OCI-LY7 (cell line): ENCODE results near the gene RPL38. TPM values are rescaled to one million over a fixed set of nuclear protein-coding genes. Genes with fewer than 3 reads are reported as not detected.

ENCODE experiments used
- BruUV-seq: library from RNA; stranded (reverse); fragments of 400-500 nt; replicated peaks from 2 replicates; lab custom pipeline; 2021; lab: Mats Ljungman, UMichigan
- CTCF ChIA-PET: fragments of 300-600 bp; sonication (Branson Sonifier 250); formaldehyde crosslinking; loops from one replicate; lab custom pipeline; 2022; ENCODE audit warnings: antibody characterized with exemption; ENCODE audit not compliant: unreplicated experiment; lab: Charles Lee
- POLR2A ChIA-PET: fragments of 300-600 bp; sonication (Branson Sonifier 250); formaldehyde crosslinking; loops from one replicate; lab custom pipeline; 2022; ENCODE audit warnings: antibody characterized with exemption; lab: Charles Lee
- DNase-seq: peaks from one replicate; pipeline ENCODE4 v3.0.0-alpha.2; 2015; ENCODE audit warnings: low spot score
- H2AFZ ChIP-seq: fragments of 200-600 bp; sonication (generic), shearing (Covaris generic); 2 replicates; pipeline ENCODE4 v1.6.1; 2014; ENCODE audit warnings: mild to moderate bottlenecking, antibody characterized with exemption, low read length, moderate library complexity
- H3K27ac ChIP-seq: fragments of 200-600 bp; sonication (generic); 2 replicates; pipeline ENCODE4 v1.5.1; 2014; ENCODE audit warnings: mixed run types, low read depth, mild to moderate bottlenecking, moderate library complexity, low read length, inconsistent platforms; ENCODE audit not compliant: poor library complexity, severe bottlenecking
- H3K36me3 ChIP-seq: fragments of 200-600 bp; sonication (generic); 2 replicates; pipeline ENCODE4 v1.6.1; 2014; ENCODE audit warnings: mild to moderate bottlenecking, antibody characterized with exemption, low read length, moderate library complexity, mixed read lengths; ENCODE audit not compliant: insufficient read depth
- H3K4me1 ChIP-seq: fragments of 200-600 bp; sonication (generic); 2 replicates; pipeline ENCODE4 v1.5.1; 2014; ENCODE audit warnings: mild to moderate bottlenecking, low read length; ENCODE audit not compliant: insufficient read depth, poor library complexity, severe bottlenecking
- H3K4me2 ChIP-seq: fragments of 200-600 bp; sonication (generic); 2 replicates; pipeline ENCODE4 v1.6.1; 2014; ENCODE audit warnings: mild to moderate bottlenecking, low read length
- H3K4me3 ChIP-seq: fragments of 200-600 bp; sonication (generic); 2 replicates; pipeline ENCODE4 v1.5.1; 2014; ENCODE audit warnings: mild to moderate bottlenecking, low read depth, low read length; ENCODE audit not compliant: poor library complexity, severe bottlenecking
- H3K79me2 ChIP-seq: fragments of 200-600 bp; sonication (generic); 2 replicates; pipeline ENCODE4 v1.6.1; 2016; ENCODE audit warnings: low read depth, mild to moderate bottlenecking, low read length, moderate library complexity, mixed read lengths; ENCODE audit not compliant: insufficient read depth
- H3K9me2 ChIP-seq: fragments of 200-600 bp; sonication (generic); 2 replicates; pipeline ENCODE4 v1.6.1; 2016; ENCODE audit warnings: mild to moderate bottlenecking, low read length, mixed read lengths; ENCODE audit not compliant: insufficient read depth
- H3K9me3 ChIP-seq: fragments of 200-600 bp; sonication (generic); 2 replicates; pipeline ENCODE4 v1.6.1; 2014; ENCODE audit warnings: mild to moderate bottlenecking, mixed run types, low read length, mixed read lengths
- H4K20me1 ChIP-seq: fragments of 200-600 bp; sonication (generic); 2 replicates; pipeline ENCODE4 v1.6.1; 2014; ENCODE audit warnings: mild to moderate bottlenecking, antibody characterized with exemption, low read length, moderate library complexity, mixed read lengths; ENCODE audit not compliant: insufficient read depth
- CTCF ChIP-seq: fragments of 200-600 bp; sonication (generic); conservative IDR thresholded peaks from 2 replicates; pipeline ENCODE4 v1.5.1; 2014; ENCODE audit warnings: mild to moderate bottlenecking, antibody characterized with exemption, low read length, moderate library complexity, mixed read lengths
- EZH2phosphoT487 ChIP-seq: fragments of 200-600 bp; sonication (generic); IDR thresholded peaks from 2 replicates; pipeline ENCODE4 v1.6.1; 2018; ENCODE audit warnings: low read depth, borderline replicate concordance, mild to moderate bottlenecking, mixed run types, antibody characterized with exemption, low read length, moderate library complexity, mixed read lengths
- intact Hi-C: fragments of 100-400 bp; cut with micrococcal nuclease; formaldehyde crosslinking; loops from one replicate; pipeline ENCODE4 v1.10.0; 2022; ENCODE audit not compliant: unreplicated experiment
- total RNA-seq, 2 experiments: library from RNA; depleted of rRNA in 1 of 2; stranded (reverse); fragments of >200 nt in 1 of 2; shearing (Covaris generic) in 1 of 2; gene quantifications; 2 replicates each; pipeline ENCODE4 v1.2.3, GENCODE V29; 2014 to 2022

Gene RPL38
- total RNA-seq, 2 experiments from 2014 or later, result 1,845 to 4,732 TPM

- Histone ChIP-seq H3K79me2 (no peaks in the 10 kb centered on the region), H4K20me1 (no peaks in the 10 kb centered on the region), H3K9me2 (no peaks in the 10 kb centered on the region), H3K4me2 (no peak overlapping the region), H3K4me3 (no peak overlapping the region), H3K4me1 (no peaks in the 10 kb centered on the region), H3K36me3 (no peaks in the 10 kb centered on the region), H2AFZ (no peak overlapping the region), H3K27ac (no peak overlapping the region), H3K9me3 (no peaks in the 10 kb centered on the region)
- ChIA-PET CTCF (no interaction called here), POLR2A (no interaction called here)
- BruUV-seq, result no TSS peak
- intact Hi-C loops, result no loop called here
- no peak for TF ChIP-seq CTCF
- TF ChIP-seq EZH2phosphoT487, result no peak
- no peak for DNase-seq
Observed at GRCh38 chr17:74183411-74183810, 20.1 kb upstream of the RPL38 start.

GRCh38 chr17:74185571-74186185, 17.8 kb upstream of the RPL38 start:
- no peak for DNase-seq
- Histone ChIP-seq H2AFZ (no peak overlapping the region), H3K27ac (no peak overlapping the region), H4K20me1 (no peaks in the 10 kb centered on the region), H3K36me3 (no peaks in the 10 kb centered on the region), H3K9me3 (no peaks in the 10 kb centered on the region), H3K4me3 (no peak overlapping the region), H3K9me2 (no peaks in the 10 kb centered on the region), H3K4me1 (no peaks in the 10 kb centered on the region), H3K4me2 (no peak overlapping the region), H3K79me2 (no peaks in the 10 kb centered on the region)
- no TSS peak for BruUV-seq
- ChIA-PET CTCF (no interaction called here), POLR2A (no interaction called here)
- intact Hi-C loops, result no loop called here
- TF ChIP-seq EZH2phosphoT487, result no peak
- no peak for TF ChIP-seq CTCF

- no peak overlapping the region for H2AFZ ChIP-seq
- no peak overlapping the region for H3K4me3 ChIP-seq
- no peak overlapping the region for H3K27ac ChIP-seq
- ChIA-PET CTCF (no interaction called here), POLR2A (no interaction called here)
- intact Hi-C loops, result no loop called here
- TF ChIP-seq CTCF, result no peak
- no peak for TF ChIP-seq EZH2phosphoT487
- no peaks in the 10 kb centered on the region for H3K79me2 ChIP-seq
- no peaks in the 10 kb centered on the region for H3K9me3 ChIP-seq
- no peak for DNase-seq
- H4K20me1 ChIP-seq, result no peaks in the 10 kb centered on the region
- H3K9me2 ChIP-seq, result no peaks in the 10 kb centered on the region
- BruUV-seq, result no TSS peak
- no peaks in the 10 kb centered on the region for H3K36me3 ChIP-seq
- H3K4me2 ChIP-seq, result no peak overlapping the region
- no peaks in the 10 kb centered on the region for H3K4me1 ChIP-seq
Observed at GRCh38 chr17:74186498-74186897, 17.0 kb upstream of the RPL38 start.
